OCI-LY7 (cell line): ENCODE measurements around the gene SV2B. TPM values are rescaled to one million over a fixed set of nuclear protein-coding genes. Genes with fewer than 3 reads are reported as not detected.

Experiments used
- BruUV-seq: library from RNA; stranded (reverse); fragments of 400-500 nt; replicated peaks from 2 replicates; lab custom pipeline; 2021; lab: Mats Ljungman, UMichigan
- CTCF ChIA-PET: fragments of 300-600 bp; sonication (Branson Sonifier 250); formaldehyde crosslinking; loops from one replicate; lab custom pipeline; 2022; ENCODE audit warnings: antibody characterized with exemption; ENCODE audit not compliant: unreplicated experiment; lab: Charles Lee
- POLR2A ChIA-PET: fragments of 300-600 bp; sonication (Branson Sonifier 250); formaldehyde crosslinking; loops from one replicate; lab custom pipeline; 2022; ENCODE audit warnings: antibody characterized with exemption; lab: Charles Lee
- DNase-seq: peaks from one replicate; pipeline ENCODE4 v3.0.0-alpha.2; 2015; ENCODE audit warnings: low spot score
- H2AFZ ChIP-seq: fragments of 200-600 bp; sonication (generic), shearing (Covaris generic); 2 replicates; pipeline ENCODE4 v1.6.1; 2014; ENCODE audit warnings: mild to moderate bottlenecking, antibody characterized with exemption, low read length, moderate library complexity
- H3K27ac ChIP-seq: fragments of 200-600 bp; sonication (generic); 2 replicates; pipeline ENCODE4 v1.5.1; 2014; ENCODE audit warnings: mixed run types, low read depth, mild to moderate bottlenecking, moderate library complexity, low read length, inconsistent platforms; ENCODE audit not compliant: poor library complexity, severe bottlenecking
- H3K36me3 ChIP-seq: fragments of 200-600 bp; sonication (generic); 2 replicates; pipeline ENCODE4 v1.6.1; 2014; ENCODE audit warnings: mild to moderate bottlenecking, antibody characterized with exemption, low read length, moderate library complexity, mixed read lengths; ENCODE audit not compliant: insufficient read depth
- H3K4me1 ChIP-seq: fragments of 200-600 bp; sonication (generic); 2 replicates; pipeline ENCODE4 v1.5.1; 2014; ENCODE audit warnings: mild to moderate bottlenecking, low read length; ENCODE audit not compliant: insufficient read depth, poor library complexity, severe bottlenecking
- H3K4me2 ChIP-seq: fragments of 200-600 bp; sonication (generic); 2 replicates; pipeline ENCODE4 v1.6.1; 2014; ENCODE audit warnings: mild to moderate bottlenecking, low read length
- H3K4me3 ChIP-seq: fragments of 200-600 bp; sonication (generic); 2 replicates; pipeline ENCODE4 v1.5.1; 2014; ENCODE audit warnings: mild to moderate bottlenecking, low read depth, low read length; ENCODE audit not compliant: poor library complexity, severe bottlenecking
- H3K79me2 ChIP-seq: fragments of 200-600 bp; sonication (generic); 2 replicates; pipeline ENCODE4 v1.6.1; 2016; ENCODE audit warnings: low read depth, mild to moderate bottlenecking, low read length, moderate library complexity, mixed read lengths; ENCODE audit not compliant: insufficient read depth
- H3K9me2 ChIP-seq: fragments of 200-600 bp; sonication (generic); 2 replicates; pipeline ENCODE4 v1.6.1; 2016; ENCODE audit warnings: mild to moderate bottlenecking, low read length, mixed read lengths; ENCODE audit not compliant: insufficient read depth
- H3K9me3 ChIP-seq: fragments of 200-600 bp; sonication (generic); 2 replicates; pipeline ENCODE4 v1.6.1; 2014; ENCODE audit warnings: mild to moderate bottlenecking, mixed run types, low read length, mixed read lengths
- H4K20me1 ChIP-seq: fragments of 200-600 bp; sonication (generic); 2 replicates; pipeline ENCODE4 v1.6.1; 2014; ENCODE audit warnings: mild to moderate bottlenecking, antibody characterized with exemption, low read length, moderate library complexity, mixed read lengths; ENCODE audit not compliant: insufficient read depth
- EZH2phosphoT487 ChIP-seq: fragments of 200-600 bp; sonication (generic); IDR thresholded peaks from 2 replicates; pipeline ENCODE4 v1.6.1; 2018; ENCODE audit warnings: low read depth, borderline replicate concordance, mild to moderate bottlenecking, mixed run types, antibody characterized with exemption, low read length, moderate library complexity, mixed read lengths
- intact Hi-C: fragments of 100-400 bp; cut with micrococcal nuclease; formaldehyde crosslinking; loops from one replicate; pipeline ENCODE4 v1.10.0; 2022; ENCODE audit not compliant: unreplicated experiment
- total RNA-seq, 2 experiments: library from RNA; depleted of rRNA in 1 of 2; stranded (reverse); fragments of >200 nt in 1 of 2; shearing (Covaris generic) in 1 of 2; gene quantifications; 2 replicates each; pipeline ENCODE4 v1.2.3, GENCODE V29; 2014 to 2022
- TF ChIP-seq, protein P1 (sequence below): fragments of 200-600 bp; sonication (generic); conservative IDR thresholded peaks from 2 replicates; pipeline ENCODE4 v1.5.1; 2014; ENCODE audit warnings: mild to moderate bottlenecking, antibody characterized with exemption, low read length, moderate library complexity, mixed read lengths

The SV2B gene
- total RNA-seq, 2 experiments from 2014 or later: 0.15 TPM; not detected in 1

DNA sequence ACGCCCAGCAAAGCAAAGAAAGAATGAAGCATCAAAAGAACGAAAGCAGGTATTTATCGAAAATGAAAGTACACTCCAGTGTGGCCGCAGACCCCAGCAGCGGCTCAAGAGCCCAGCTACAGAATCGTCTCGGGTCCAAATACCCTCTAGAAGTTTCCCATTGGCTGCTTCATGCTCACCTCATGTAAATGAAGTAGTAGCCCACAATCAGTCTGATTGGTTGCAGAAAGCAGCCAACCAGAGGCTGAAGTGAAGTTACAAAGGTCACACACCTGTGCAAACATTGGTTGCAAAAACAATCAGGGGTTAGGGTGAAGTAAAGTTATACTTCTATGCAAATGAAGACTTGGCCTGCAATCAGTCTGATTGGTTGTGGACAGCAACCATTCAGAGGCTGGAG, 32.0 kb downstream of the SV2B start:
- Histone ChIP-seq H3K4me2 (no peak overlapping the region), H4K20me1 (no peaks in the 10 kb centered on the region), H3K4me3 (no peak overlapping the region), H3K4me1 (no peaks in the 10 kb centered on the region), H3K36me3 (no peaks in the 10 kb centered on the region), H3K27ac (no peak overlapping the region), H3K9me2 (no peaks in the 10 kb centered on the region), H2AFZ (no peak overlapping the region), H3K9me3 (no peaks in the 10 kb centered on the region), H3K79me2 (no peaks in the 10 kb centered on the region)
- intact Hi-C loops: no loop called here
- BruUV-seq: no TSS peak
- ChIA-PET CTCF (no interaction called here), POLR2A (no interaction called here)
- no peak for TF ChIP-seq EZH2phosphoT487
- TF ChIP-seq, protein P1, sequence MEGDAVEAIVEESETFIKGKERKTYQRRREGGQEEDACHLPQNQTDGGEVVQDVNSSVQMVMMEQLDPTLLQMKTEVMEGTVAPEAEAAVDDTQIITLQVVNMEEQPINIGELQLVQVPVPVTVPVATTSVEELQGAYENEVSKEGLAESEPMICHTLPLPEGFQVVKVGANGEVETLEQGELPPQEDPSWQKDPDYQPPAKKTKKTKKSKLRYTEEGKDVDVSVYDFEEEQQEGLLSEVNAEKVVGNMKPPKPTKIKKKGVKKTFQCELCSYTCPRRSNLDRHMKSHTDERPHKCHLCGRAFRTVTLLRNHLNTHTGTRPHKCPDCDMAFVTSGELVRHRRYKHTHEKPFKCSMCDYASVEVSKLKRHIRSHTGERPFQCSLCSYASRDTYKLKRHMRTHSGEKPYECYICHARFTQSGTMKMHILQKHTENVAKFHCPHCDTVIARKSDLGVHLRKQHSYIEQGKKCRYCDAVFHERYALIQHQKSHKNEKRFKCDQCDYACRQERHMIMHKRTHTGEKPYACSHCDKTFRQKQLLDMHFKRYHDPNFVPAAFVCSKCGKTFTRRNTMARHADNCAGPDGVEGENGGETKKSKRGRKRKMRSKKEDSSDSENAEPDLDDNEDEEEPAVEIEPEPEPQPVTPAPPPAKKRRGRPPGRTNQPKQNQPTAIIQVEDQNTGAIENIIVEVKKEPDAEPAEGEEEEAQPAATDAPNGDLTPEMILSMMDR: no peak
- DNase-seq: no peak

- Histone ChIP-seq H3K4me1 (no peaks in the 10 kb centered on the region), H3K4me3 (no peak overlapping the region), H3K4me2 (no peak overlapping the region), H3K36me3 (no peaks in the 10 kb centered on the region), H3K27ac (no peak overlapping the region), H4K20me1 (no peaks in the 10 kb centered on the region), H3K9me3 (no peaks in the 10 kb centered on the region), H2AFZ (no peak overlapping the region), H3K79me2 (no peaks in the 10 kb centered on the region), H3K9me2 (no peaks in the 10 kb centered on the region)
- intact Hi-C loops: no loop called here
- POLR2A ChIA-PET: no interaction called here
- no TSS peak for BruUV-seq
- TF ChIP-seq, protein P1: no peak
- no peak for TF ChIP-seq EZH2phosphoT487
- DNase-seq: no peak
- CTCF ChIA-PET: no interaction called here
Measured at GRCh38 chr15:91133511-91133910, 33.5 kb downstream of the SV2B start.

GRCh38 chr15:91135201-91136130, 35.4 kb downstream of the SV2B start:
- Histone ChIP-seq H3K9me3 (no peaks in the 10 kb centered on the region), H3K4me2 (peak overlapping the region; percentile 11; the same call in 1 of the 2 replicates), H2AFZ (no peak overlapping the region), H3K9me2 (no peaks in the 10 kb centered on the region), H3K4me3 (no peak overlapping the region), H3K36me3 (no peaks in the 10 kb centered on the region), H4K20me1 (no peaks in the 10 kb centered on the region), H3K27ac (no peak overlapping the region), H3K79me2 (no peaks in the 10 kb centered on the region), H3K4me1 (no peaks in the 10 kb centered on the region)
- intact Hi-C loops: no loop called here
- POLR2A ChIA-PET: no interaction called here
- no TSS peak for BruUV-seq
- CTCF ChIA-PET: no interaction called here
- no peak for DNase-seq
- TF ChIP-seq, protein P1: no peak
- no peak for TF ChIP-seq EZH2phosphoT487
